Adipose tissue (tissue), 3 donors: Measurements from ENCODE around the gene DGUOK. TPM values are rescaled to one million over a fixed set of nuclear protein-coding genes. Genes with fewer than 3 reads are reported as not detected.
"Not testable (repeated sequence)": the region's sequence is repeated elsewhere in the genome, so short reads cannot be mapped to it uniquely, and the experiment has no call there.

Source experiments
- H3K27ac ChIP-seq: one replicate; pipeline ENCODE4 v1.5.1; 2013; ENCODE audit warnings: low read depth, low read length
- WGBS, 3 donors: extraction: QIAGEN DNeasy Blood & Tissue Kit; methylation state at CpG; one replicate each; pipeline ENCODE4 v1.1.7; 2013; 5-methylcytosine and 5-hydroxymethylcytosine counted together
- polyA plus RNA-seq, 3 donors: library from polyadenylated mRNA; stranded (reverse); fragments of 200-250 nt; gene quantifications; one replicate each; pipeline ENCODE4 v1.2.3, GENCODE V29; 2013
- donor health status: healthy with polysubstance abuse.
- donor health status: Bipolar disorder and iron deficiency.
- donor health status: healthy.

Gene DGUOK
- 100 to 1,000 TPM in 1 of 3 donors, 10 to 100 TPM in 2; 34.9 to 104 (median 63.2) TPM for polyA plus RNA-seq

DNA sequence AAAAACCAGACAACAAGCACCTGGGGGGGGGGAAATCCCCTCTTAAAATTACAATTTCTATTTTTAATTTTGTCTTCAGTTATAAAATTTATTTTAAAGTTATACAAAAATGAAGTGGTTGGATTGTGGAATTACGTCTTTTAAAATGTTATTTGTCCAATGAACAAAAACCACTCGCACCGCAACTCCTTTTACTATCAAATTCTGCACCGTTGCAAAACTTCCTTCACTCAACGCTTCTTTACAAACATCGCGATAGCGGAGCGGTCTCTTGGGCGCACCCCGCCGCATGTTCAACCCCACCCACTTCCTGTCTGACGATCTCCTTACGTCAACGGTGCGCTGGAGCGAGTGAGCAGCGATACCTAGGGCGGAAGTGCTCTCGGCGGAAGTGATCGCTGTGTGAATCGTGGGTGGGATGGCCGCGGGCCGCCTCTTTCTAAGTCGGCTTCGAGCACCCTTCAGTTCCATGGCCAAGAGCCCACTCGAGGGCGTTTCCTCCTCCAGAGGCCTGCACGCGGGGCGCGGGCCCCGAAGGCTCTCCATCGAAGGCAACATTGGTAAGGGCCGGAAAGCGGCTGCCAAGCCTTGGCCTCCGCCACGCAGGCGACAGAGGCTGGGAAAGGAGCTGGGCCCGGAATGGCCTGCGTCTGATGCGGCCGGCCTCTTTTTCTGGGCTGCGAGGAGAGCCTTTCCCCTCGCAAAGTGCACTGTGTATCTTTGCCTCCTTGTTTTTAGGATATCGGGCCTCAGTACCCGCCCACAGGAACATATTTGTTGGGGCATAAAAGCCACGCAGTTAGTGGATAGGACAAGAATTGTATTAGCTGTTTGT lies at the start of gene DGUOK:
Gene DGUOK, plus strand, starts transcription at position 388 of the 835 bp plus-strand sequence. Its CDS starts 31 bp downstream, at position 419.
- peak within 1 kb of the TSS; percentile 15 for H3K27ac ChIP-seq
- WGBS, 3 donors, result 0% methylated on average over 50 of the region's 50 CpGs

DNA sequence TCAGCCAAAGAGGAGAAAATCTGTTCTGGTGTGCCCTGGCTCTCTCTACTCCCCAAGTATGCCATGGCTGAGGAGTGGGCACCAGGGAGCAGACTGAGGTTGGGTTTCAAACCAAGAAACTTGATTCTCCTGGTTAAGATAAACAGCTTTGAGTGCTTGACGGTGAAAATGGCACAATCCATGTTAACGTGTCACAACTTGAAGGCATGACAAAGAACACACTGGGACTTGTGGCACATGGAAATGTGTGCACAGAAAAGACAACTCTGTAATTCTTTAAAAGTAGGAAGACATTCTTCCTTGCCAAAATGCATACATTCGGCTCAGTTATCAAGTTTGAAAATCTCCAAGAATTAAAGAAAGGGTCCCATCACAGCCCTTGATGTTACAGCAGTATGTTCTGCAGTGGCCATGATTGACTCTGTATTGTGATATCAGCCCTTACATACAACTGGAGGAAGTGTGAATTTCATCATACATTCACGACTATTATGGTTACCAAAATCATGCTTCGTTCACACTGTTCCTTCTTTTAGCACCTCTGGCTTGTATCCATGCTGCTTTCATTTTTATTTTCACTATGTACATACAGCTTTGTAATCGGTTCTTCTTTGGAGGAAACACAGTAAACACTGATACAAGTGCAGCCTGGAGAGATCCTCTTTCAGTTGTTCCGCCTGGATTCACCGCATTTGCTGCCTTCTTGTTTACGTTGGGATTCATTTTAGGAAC lies 49.4 kb upstream of the DGUOK start:
- no peak overlapping the region for H3K27ac ChIP-seq
- WGBS, 3 donors, result 53 to 64% (median 61%) methylated on average over 9 of the region's 9 CpGs

DNA sequence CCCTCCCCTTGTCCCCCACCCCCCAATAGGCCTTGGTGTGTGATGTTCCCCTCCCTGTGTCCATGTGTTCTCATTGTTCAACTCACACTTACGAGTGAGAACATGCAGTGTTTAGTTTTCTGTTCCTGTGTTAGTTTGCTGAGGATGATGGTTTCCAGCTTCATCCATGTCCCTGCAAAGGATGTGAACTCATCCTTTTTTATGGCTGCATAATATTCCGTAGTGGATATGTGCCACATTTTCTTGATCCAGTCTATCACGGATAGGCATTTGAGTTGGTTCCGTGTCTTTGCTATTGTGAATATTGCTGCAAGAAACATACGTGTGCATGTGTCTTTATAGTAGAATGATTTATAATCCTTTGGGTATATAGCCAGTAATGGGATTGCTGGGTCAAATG lies 48.7 kb upstream of the DGUOK start:
- WGBS, 3 donors, result 91 to 95% (median 95%) methylated on average over 5 of the region's 5 CpGs
- H3K27ac ChIP-seq, result not testable (repeated sequence)

DNA sequence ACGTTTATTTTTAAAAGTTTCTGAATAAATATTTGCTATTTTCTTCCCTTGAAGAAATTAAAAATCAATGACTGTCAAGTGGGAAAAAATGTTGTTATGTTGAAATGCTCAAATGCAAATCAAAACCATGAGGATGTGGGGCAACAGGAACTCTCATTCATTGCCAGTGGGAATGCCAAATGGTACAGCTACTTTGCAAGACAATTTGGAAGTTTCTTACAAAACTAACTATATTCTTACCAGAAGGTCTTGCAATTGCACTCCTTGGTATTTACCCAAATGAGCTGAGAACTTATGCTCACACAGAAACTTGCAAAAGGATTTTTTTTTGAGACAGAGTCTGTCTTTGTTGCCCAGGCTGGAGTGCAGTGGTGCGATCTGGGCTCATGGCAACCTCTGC lies 41.3 kb upstream of the DGUOK start:
- 51 to 61% (median 59%) methylated on average over 2 of the region's 2 CpGs for WGBS, 3 donors
- H3K27ac ChIP-seq, result no peak overlapping the region

DNA sequence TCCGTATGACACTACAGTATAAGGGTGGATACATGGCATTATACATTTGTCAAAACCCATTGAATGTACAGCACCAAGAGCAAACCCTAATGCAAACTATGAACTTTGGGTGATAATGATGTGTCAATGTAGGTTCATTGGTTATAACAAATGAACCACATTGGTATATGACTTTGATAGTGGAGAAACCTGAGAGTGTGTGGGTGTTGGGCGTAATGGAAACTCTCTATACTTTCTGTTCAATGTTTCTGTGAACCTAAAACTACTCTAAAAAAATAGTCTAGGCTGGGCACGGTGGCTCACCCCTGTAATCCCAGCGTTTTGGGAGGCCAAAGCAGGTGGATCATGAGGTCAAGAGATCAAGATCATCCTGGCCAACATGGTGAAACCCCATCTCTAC lies 40.3 kb upstream of the DGUOK start:
- WGBS, 3 donors, result 82 to 91% (median 85%) methylated on average over 4 of the region's 4 CpGs
- H3K27ac ChIP-seq, result no peak overlapping the region

DNA sequence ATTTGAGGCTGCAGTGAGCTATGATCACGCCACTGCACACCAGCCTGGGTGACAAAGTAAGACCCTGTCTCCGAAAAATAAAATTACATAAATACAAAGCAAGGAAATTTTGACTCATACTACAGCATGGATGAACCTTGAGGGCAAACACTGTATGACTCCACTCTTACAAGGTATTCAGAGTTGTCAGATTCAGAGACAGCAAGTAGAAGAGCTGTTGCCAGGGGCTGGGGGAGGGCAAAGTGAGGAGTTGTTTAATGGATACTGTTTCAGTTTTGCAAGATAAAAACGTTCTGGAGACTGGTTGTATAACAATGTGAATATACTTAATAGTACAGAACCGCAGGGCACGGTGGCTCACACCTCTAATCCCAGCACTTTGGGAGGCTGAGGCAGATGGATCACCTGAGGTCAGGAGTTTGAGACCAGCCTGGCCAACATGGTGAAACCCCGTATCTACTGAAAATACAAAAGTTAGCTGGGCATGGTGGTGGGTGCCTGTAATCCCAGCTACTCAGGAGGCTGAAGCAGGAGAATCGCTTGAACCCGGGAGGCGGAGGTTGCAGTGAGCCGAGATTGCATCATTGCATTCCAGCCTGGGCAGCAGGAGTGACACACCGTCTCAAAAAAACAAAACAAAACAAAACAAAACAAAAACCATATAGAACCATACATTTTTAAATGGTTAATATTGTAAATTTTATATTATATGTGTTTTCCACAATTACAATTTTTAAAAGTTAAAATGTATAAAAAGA lies 38.9 kb upstream of the DGUOK start:
- WGBS, 3 donors, result 76 to 79% (median 76%) methylated on average over 11 of the region's 11 CpGs
- H3K27ac ChIP-seq, result not testable (repeated sequence)

DNA sequence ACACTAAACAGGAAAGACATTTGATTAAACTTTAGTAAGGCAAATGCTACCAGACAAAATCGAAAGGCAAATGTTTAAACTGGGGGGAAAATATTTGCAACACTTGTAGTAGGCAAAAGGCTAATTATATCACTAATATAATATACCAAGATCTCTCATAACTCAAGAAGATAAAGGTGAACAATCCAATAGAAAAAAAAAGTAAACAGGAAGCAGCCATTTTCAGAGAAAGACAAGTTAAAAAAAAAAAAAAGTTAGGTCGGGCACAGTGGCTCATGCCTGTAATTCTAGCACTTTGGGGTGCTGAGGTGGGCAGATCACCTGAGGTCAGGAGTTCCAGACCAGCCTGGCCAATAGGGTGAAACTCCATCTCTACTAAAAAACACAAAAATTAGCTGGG lies 38.3 kb upstream of the DGUOK start:
- 51 to 62% (median 53%) methylated on average over 2 of the region's 2 CpGs for WGBS, 3 donors
- no peak overlapping the region for H3K27ac ChIP-seq

DNA sequence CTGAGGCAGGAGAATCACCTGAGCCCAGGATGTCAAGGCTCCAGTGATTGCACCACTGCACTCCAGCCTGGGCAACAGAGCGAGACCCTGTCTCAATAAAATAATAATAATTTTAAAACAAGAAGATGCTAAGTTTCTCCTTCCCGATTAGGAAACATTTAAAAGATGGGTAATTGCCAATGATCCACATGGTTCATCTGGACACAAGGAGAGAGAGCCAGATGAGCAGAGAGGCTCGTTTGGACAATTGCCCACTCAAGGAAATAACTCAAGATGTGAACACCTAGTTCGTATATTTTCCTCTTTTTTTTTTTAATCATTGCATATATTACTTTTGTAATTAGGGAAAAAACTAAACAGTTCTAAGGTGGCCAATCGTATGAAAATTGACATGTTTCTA lies 37.5 kb upstream of the DGUOK start:
- no peak overlapping the region for H3K27ac ChIP-seq
- 66 to 71% (median 68%) methylated on average over 5 of the region's 5 CpGs for WGBS, 3 donors

DNA sequence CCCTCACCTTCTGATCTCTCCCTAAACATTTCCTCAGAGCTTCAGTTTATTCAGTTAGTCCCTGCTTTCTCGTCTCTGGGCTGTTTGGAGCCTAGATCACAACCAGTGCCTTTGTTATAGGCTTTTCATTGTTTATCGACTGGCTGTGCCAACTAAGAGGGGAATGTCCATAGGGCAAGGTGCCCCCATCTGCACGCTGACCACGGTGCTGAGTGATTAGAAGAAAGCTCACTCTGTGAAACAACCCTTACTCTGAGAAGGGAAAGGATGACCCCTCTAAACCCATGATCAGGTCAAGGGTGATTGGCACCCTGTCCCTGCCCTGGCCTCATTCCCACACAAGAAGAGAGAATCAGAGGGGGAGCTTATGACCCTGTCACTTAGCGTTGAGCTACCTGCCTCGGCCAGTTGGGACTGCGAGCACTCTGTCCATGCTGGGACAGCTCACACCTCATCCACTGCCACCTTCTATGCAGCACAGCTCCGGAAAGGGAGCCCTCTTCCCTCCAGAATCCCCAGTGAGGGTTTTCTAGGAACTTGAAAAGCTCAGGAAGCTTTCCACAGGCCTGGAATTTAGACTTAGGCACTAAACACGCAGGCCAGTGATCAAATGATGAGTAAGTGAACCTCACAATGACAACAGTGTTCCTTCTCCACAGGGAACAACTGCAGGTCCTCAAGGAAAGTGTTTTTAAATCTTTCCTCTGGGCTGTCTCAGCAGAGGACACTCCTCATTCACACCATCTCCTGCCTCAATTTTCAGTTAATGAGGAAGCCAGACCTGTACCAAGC lies 36.2 kb upstream of the DGUOK start:
- H3K27ac ChIP-seq, result no peak overlapping the region
- 58 to 83% (median 80%) methylated on average over 9 of the region's 9 CpGs for WGBS, 3 donors

DNA sequence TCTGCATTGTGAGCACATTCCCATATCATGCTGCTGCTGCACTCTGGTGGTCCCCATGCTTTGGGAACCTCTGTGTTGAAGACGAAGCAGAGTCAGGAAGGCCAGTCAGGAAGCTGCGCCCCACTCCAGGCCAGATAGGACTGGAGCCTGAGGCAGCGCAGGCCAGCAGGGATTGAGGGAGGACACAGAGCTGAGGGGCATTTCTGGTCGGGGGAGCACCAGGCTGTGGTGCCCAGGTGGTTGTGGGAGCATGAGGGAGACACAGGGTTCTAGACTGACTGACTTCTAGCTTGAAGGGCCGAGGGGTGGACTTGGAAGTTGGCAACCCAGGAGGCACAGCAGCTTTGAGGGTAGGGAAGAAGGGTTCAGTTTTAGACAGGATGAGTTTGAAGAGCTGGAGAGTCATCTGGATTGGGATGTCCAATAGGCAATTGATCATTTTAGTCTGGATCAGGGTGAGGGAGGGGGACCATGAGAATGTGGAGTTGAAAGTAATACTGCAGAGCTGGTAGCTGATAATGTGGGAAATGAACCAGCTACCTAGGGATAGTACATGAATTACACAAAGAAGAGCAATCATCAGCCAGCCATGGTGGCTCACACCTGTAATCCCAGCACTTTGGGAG lies 35.3 kb upstream of the DGUOK start:
- H3K27ac ChIP-seq, result no peak overlapping the region
- 87 to 92% (median 87%) methylated on average over 4 to 5 of the region's 5 CpGs for whole genome bisulfite sequencing, 3 donors

DNA sequence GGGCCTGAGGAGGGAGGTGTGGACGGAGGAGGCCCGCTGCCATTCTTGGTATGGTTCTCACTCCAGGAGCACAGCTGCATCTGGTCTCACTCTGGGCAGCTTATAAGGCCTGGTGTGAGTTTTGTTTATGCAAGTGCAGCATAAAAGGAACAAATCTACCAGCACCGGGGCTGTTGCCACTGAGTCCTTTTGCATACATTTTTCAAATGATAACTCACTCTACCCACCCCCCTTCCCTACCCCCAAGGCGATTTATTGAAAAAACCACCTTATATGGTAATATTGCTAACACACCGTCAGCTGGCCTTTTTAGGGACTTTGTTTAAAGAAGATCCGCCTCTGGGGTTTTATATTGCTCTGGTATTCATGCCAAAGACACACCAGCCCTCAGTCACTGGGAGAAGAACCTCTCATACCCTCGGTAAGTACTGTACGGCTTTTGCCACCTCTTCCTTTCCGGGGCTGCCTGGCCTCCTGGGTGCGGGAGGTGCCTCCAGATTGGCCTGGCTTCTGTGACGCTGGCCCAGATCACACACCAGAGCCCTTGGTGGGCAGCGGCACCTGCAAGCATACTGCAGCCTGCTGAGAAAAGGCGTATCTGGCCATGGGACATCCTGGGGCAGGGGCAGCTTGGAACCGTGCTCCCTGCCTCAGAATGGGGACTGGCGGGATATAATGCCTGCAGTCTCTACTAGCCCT lies 33.9 kb upstream of the DGUOK start, which contains the start of gene ACTG2:
Gene ACTG2, plus strand, starts transcription at position 378 of the 699 bp plus-strand sequence. CDS start 8,304 bp downstream, outside the sequence.
- 73 to 78% (median 77%) methylated on average over 15 of the region's 15 CpGs for WGBS, 3 donors
- H3K27ac ChIP-seq, result no peak within 1 kb of the TSS

DNA sequence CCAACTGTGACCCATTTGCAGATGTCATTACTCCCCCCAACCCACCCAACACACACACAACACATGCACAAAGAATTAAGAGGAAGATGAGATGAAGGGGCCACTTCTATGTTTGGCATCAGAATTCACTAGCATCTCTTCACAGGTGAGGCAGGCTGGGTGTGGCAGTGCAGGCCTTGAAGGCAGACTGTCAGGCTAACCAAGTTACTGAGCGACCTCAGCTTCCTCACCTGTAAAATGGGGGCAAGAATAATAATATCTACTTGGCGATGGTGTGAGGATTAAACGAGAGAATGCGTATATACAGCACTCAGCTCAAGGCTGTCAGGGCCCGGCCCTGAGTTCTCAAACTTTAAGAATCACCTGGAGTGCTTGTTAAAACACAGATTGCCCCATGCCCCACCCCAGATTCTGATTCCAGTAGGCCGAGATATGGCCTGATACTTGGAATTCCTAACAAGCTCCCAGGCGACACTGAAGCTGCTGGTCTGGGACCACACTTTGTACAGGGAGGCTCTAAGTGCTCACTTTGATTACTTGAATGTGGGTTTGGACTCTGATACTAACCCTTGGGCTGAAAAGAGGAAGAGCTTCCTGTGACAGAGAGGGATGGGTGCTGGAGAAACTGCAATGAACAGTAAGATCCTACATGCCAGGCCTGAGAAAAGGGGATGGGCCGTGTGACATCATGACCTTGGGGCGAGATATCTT lies 32.8 kb upstream of the DGUOK start:
- WGBS, 3 donors, result 83 to 92% (median 87%) methylated on average over 9 of the region's 9 CpGs
- H3K27ac ChIP-seq, result no peak overlapping the region

DNA sequence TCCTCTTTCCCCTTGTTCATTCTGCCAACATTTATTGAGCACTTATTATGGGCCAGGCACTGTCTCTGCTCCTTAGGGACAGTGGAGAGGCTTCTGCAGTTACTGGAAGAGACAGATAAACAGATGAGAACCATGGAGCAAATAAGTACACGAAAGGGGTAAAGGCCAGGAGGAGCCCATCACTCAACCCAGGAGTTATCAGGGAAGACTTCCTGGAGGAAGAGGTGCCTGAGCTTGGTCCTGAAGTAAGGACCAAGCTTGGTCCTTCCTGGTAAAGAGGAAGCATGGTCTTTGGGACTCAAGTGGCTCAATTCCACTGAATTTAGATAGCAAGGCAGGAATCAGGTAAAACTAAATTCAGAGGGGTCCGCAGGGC lies 32.2 kb upstream of the DGUOK start:
- WGBS, 3 donors, result 93 to 95% (median 95%) methylated on average over 2 of the region's 2 CpGs
- H3K27ac ChIP-seq, result no peak overlapping the region

DNA sequence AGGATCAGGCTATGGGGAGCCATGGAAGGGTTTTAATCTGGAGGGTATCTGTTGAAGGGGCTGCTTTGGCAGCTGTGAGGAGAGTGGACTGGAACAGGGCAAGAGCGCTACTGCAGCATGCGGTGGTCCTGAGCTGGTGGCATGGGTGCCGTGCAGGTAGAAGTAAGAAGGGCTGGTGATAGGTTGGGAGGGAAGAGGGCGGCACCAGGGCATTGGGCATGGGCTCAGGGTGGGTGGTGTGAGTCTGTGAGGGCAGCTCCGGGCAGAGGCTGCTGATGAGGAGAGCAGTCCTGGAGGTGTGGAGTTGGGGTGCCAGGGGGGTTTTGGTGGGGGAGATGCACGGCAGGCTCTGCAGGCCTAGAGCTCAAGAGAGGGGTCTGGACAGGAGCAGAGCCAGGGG lies 31.8 kb upstream of the DGUOK start:
- WGBS, 3 donors, result 76 to 89% (median 77%) methylated on average over 6 of the region's 6 CpGs
- H3K27ac ChIP-seq, result no peak overlapping the region

DNA sequence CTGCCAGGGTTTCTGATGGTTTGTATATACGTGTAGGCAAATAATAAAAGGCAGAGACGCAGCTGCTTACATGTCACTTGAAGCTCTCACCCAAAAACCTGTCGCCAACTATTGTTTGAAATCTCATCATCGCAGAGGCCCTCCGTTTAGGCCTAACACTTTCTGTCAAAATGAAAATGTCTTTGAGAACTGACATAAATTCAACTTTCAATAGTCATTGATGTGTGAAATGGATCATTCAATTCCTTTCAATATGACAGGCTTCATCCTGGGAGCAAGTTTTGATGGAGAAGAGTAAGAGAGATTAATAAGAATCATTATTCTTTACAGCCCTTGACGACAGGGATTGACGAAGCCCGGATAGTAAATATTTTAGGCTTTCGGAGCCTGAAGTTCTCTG lies 31.2 kb upstream of the DGUOK start:
- 77 to 85% (median 81%) methylated on average over 9 of the region's 9 CpGs for WGBS, 3 donors

DNA sequence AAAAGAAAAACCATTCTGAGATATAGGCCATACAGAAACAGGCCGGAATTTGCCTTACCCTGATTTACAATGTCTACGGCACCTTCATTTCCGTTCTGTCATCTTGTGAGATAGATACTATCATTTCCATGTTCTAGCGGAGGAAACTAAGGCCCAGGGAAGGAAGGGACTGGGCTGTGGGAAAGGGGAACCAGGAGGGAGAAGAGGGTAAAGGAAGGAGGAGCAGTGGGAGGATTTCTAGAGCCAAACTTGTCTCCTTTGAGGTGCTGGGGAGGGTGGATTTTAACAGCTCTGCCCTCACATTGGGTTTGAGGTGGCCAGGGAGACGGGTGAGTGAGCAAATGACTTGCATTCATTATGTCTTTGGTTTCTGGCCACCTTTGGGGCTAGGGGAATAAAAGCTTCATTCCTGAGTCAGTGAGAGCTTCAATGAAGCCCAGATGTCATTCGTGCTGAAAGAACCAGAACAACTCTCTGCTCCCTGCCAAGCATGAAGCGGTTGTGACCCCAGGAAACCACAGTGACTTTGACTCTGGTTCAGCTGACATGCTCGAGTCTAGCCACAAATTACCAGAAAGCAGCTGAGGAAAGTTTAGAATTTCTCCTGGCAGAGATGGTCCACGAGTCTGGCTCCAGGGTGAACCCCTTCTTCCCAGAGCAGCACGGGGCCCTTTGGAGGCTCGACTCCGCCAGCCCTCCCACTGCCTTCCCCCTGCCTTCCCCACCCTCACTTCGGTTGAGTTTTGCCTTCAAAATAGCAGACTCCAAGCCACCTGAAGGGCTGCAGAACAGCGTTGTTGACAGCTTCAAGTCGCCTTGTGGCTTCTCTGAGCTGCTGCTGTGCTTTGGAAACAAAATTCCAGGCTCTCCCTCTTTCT lies 30.1 kb upstream of the DGUOK start:
- no peak overlapping the region for H3K27ac ChIP-seq
- WGBS, 3 donors, result 42 to 65% (median 46%) methylated on average over 15 of the region's 15 CpGs

More for the DNA sequence above, 31.2 kb upstream of the DGUOK start:
- no peak overlapping the region for H3K27ac ChIP-seq
